ENCODE data around the gene GINS1. TPM values are rescaled to one million over a fixed set of nuclear protein-coding genes. Genes with fewer than 3 reads are reported as not detected.

The GINS1 gene
- total RNA-seq, 1 donor from 2014 or later = 33.8 TPM

- intact Hi-C loops (cut with micrococcal nuclease) = no loop called here
Measured at GRCh38 chr20:25476106-25477013, 68.9 kb downstream of the GINS1 start.

GRCh38 chr20:25477014-25477882 lies 69.8 kb downstream of the GINS1 start:
- intact Hi-C loops (cut with micrococcal nuclease) = no loop called here

GRCh38 chr20:25478889-25479568 lies 71.6 kb downstream of the GINS1 start:
- intact Hi-C loops (cut with micrococcal nuclease) = no loop called here

GRCh38 chr20:25479638-25480037 lies 72.2 kb downstream of the GINS1 start:
- intact Hi-C loops (cut with micrococcal nuclease) = no loop called here

GRCh38 chr20:25480156-25480555 lies 72.7 kb downstream of the GINS1 start:
- intact Hi-C loops (cut with micrococcal nuclease) = no loop called here

- intact Hi-C loops (cut with micrococcal nuclease) = no loop called here
Measured at GRCh38 chr20:25480797-25481196, 73.3 kb downstream of the GINS1 start.

- intact Hi-C loops (cut with micrococcal nuclease) = no loop called here
Measured at GRCh38 chr20:25481235-25481917, 73.9 kb downstream of the GINS1 start.

- intact Hi-C loops (cut with micrococcal nuclease) = no loop called here
Measured at GRCh38 chr20:25481918-25482253, 74.4 kb downstream of the GINS1 start.

GRCh38 chr20:25483431-25484132 lies 76.1 kb downstream of the GINS1 start:
- intact Hi-C loops (cut with micrococcal nuclease) = no loop called here

- intact Hi-C loops (cut with micrococcal nuclease) = no loop called here
Measured at GRCh38 chr20:25484224-25484846, 76.9 kb downstream of the GINS1 start.

- intact Hi-C loops (cut with micrococcal nuclease) = no loop called here
Measured at GRCh38 chr20:25484911-25485511, 77.5 kb downstream of the GINS1 start.

GRCh38 chr20:25485872-25486271 lies 78.4 kb downstream of the GINS1 start:
- intact Hi-C loops (cut with micrococcal nuclease) = no loop called here

- intact Hi-C loops (cut with micrococcal nuclease) = no loop called here
Measured at GRCh38 chr20:25486377-25486776, 78.9 kb downstream of the GINS1 start.

- intact Hi-C loops (cut with micrococcal nuclease) = no loop called here
Measured at GRCh38 chr20:25487306-25487705, 79.8 kb downstream of the GINS1 start.

GRCh38 chr20:25487975-25488374 lies 80.5 kb downstream of the GINS1 start:
- intact Hi-C loops (cut with micrococcal nuclease) = no loop called here

- intact Hi-C loops (cut with micrococcal nuclease) = no loop called here
Measured at GRCh38 chr20:25489221-25489871, 81.9 kb downstream of the GINS1 start.

- intact Hi-C loops (cut with micrococcal nuclease) = loop anchor here (10.0 kb wide), 1 partner anchor 84 kb away; no protein-coding TSS in a partner anchor
Measured at GRCh38 chr20:25490656-25491445, 83.4 kb downstream of the GINS1 start.

GRCh38 chr20:25491446-25492038 lies 84.1 kb downstream of the GINS1 start:
- intact Hi-C loops (cut with micrococcal nuclease) = loop anchor here (10.0 kb wide), 1 partner anchor 83 kb away; no protein-coding TSS in a partner anchor
